Stimulated activated CD8-positive, alpha-beta memory T cell treated with anti-CD3 and anti-CD28 coated beads, Interleukin-15, amount 100 ng/mL, for 4 hours (primary cell): ENCODE results near the gene ITPR1.

Experiments used
- DNase-seq, 2 donors: peaks; one replicate each; pipeline ENCODE4 v3.0.0-alpha.2; 2020; ENCODE audit warnings: low read depth in 2 of 2

Gene ITPR1

DNA sequence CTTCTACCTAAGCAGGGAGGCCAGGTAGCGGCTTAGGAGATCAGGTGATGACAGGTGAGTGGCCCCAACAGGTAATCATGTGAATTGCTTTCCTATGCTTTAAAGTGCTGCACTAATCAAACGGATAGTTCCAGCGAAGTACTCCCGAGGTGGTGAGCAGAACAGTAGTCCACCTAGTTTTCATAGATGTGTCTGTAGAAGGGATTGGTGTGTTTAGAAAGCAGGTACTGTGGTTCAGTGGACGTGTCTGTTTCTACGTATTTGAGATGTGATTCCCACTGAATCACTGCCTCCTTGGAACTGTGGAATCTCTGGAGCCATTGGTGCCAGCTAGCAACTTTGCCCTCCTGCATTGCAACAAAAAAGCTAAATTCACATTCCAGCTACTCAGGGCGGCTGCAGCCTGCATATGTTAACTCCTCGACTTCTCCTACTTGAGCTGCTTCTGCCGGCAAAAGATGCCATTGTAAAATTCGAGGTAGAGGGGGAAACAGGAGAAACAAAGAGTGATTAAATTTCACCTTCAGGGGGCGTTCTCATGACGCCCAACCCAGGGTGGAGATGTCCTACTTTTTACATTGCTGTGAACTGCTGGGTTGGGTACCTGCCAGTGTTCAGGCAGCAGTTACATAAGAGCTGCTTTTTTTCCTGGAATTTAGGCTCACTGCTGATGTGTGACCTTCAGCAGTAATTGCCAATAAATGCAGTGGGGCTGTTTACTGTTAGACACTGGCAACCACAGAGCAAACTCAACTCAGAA lies 227.3 kb downstream of the ITPR1 start:
- DNase-seq, result no peak

DNA sequence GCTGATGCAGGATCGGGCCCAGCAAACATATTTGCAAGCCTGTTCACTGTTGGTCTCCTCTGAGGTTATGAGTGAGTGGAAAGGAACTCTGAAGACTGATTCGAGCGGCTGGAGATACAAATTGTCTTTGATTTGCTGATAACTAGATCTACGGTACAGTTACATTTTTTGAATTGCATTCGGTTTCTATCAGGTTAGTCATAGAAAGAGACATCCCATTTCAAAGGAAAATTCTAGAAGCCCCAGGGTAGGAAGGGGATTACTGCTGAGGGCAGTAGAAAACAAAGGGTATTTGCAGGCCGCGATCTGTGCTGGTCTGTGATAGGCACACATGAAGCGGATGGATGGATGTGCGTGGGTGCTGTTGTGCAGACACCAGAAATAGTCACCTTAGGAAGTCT lies 228.4 kb downstream of the ITPR1 start:
- DNase-seq, result no peak

DNA sequence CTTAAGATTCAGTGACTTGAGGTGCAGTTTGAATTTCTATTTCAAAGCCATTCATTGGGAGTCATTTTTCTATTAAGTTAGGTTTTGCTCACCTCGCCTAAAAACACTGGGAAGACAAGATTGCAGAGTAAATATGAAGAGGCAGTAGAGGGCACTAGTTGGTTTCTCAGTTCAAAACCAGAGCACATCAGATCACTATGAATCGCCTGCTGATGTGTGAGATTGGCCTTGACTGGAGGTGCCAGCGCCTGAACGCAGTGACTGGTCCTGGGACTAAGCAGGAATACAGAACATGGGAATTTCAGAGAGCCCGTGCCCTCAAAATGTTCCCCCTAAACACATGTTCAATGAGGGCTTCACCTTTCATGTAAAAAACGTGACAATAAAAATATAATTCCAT lies 229.0 kb downstream of the ITPR1 start:
- no peak for DNase-seq

DNA sequence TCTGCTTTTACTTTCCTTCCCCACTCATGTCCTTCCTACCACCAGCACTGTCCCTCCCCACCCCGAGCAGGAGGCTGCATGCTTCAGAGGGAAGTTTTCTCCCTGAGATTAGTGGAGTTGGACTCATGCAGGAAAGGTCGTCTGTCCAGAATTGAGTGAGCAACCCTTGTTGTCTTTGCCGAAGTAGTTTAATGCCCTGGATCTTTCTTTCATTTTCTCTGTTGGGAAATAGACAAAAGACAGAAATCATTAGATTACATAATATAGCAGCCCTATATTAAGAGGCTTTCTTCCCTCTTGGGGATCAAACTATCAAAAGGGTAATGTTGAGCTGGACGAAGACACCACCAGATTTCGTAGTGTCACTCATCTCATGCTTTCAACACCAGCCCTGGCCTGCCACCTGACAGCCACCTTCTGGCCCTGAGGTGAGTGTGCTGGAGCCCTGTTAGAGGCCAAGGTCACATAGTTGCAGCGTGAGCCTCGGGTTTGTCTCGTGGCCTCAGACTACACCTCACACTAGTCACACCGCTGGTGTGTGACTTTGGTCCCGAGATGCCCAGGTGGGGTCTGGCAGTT lies 231.0 kb downstream of the ITPR1 start:
- no peak for DNase-seq

DNA sequence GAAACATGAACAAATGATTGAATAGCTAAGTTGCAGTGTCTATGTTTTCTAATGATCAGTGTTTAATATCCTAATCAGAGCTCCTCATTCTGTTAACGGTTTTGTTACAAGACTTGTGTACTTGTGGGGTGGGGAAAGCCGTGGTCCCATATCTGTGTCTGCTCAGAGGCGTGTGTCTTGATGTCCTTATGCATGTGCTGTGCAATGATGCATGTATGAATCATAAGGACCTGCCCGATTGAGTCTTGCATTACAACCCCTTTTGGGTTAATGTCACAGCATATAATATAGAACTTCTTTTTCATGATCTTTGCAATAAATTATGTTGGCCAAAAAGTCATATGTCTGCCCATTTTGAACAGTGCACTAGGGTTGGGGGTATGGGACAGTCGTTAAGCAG lies 233.4 kb downstream of the ITPR1 start:
- no peak for DNase-seq

DNA sequence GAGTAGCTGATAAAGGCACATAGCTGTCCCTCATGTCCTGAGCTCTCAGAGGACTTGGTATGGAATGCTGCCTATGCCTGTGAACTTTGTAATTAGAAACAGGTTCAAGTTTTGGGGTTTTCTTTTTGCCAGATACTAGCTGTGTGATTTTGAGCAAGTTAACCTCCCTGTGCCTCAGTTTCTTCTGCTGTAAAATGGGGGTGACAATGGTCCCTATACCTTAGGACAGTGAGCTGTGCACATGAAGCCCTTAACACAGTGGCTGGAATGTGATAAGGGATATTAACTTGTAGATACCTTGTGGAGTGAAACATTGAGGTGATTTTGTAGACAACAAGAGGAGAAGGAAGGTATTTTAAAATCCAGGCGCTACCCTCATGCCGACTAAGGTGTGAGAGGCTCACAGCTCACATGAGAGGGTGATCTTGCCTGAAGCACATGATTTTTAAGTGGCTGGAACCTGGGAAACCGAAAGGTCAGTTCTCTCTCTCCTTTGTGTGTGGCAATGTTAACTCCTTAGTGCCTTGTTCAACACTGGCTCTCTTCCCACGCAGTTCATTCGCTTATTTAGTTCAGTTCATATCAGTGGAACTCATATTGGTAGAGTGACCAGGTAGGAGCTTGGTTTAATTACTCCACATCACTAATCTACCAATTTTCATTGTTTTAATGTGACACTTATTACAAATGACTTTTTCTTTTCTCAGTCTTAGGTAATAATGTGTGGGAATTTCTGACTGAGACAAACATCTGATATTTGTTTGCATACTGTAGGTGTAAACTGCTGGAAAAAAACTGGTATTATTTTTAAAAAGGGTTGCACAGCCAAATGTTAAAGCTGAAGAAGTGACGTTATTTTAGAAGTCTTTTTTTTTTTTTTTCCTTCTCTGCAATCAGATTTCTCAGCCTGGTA lies 236.2 kb downstream of the ITPR1 start:
- DNase-seq, result no peak

DNA sequence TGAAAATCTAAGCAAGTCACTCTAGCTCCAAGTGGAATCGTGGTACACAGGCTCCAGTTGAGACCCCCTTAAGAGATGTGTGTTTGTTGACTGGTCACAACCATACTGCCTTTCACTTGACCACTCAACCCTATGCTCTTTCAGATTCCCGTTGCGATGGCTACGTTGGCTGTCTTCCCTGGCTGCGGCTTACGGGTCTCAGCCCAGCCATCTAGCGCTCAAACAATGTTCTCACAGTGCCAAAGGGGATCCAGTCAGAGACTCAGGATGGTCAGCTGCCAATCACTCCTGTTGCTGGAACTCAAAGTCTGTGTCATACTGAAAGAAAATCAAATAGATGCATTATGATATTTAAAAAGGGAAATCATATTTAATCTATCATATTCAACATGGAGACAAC lies 237.6 kb downstream of the ITPR1 start:
- DNase-seq, result no peak

DNA sequence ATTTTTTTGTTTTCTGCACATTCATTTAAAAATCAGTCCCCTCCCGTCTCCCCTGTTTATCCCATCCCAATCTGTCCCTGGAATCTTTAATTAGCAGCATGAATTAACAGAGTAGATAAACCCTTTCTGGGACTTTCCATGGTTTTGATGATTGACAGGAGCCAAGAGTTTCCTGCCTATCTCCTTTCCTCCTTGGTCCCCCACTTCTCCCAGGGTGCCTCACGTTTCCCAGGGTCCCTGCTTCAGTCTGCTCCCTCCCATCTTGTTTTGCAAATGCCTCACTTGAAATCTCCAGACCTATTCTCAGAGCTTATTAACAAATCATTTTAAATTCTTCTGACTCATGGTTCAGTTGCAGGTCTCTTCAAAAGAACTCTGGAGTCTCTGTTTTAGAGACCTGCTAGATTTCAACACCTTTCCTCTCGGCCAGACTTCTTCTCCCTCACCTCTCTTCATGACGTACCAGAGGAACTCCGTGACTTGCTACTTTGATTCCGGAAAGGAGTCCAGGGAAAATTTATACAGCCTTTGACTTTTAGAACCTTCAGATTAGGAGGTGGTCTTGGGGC lies 238.5 kb downstream of the ITPR1 start:
- DNase-seq, result no peak

DNA sequence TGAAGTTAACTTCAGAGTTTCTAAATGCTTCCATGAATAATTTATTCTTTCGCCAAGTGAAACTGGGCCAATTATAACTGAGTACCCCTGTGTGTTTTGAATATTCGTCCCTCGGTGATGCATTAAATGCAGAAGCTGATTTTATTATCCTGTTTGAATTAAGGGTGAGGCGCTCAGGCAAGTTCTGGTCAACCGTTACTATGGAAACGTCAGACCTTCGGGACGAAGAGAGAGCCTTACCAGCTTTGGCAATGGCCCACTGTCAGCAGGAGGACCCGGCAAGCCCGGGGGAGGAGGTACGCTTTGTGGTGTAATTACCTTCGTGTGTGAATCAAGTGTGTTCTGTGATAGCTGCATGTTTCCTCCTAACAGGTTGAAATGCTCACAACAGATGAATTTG lies 239.8 kb downstream of the ITPR1 start:
- DNase-seq, result no peak

DNA sequence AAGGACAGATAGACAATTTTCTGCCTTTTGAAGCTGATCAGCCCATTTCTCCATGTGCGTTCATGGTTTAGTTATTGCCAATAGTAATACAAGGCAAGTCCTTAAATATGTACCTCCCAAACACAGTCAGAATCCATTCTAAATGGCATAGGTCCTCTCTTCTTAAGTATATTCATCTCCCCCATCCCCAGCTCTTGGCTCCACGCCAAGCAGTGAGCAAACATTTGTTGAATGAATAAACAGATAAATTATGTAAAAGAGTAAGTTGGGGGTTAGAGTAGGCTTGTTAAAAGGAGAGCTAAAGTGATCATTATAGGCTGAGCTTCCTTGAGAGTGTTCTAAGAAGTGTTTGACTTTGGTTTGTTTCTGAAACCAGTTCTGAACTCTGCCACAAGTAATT lies 241.3 kb downstream of the ITPR1 start:
- no peak for DNase-seq

DNA sequence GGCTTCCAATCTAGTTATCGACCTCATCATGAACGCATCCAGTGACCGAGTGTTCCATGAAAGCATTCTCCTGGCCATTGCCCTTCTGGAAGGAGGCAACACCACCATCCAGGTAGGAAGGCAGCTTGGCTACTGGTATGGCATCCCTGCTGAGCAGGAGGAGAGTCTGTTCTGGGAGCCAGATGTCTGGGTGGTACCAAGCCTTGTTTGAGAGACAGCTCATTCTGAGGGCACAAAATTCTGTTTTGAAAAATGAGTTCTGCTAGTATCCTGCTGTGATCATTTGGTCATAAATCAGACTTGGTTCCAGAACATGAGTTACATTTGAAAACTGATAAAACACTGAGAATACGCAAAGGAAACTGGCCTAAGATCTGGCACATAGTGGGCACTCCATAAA lies 242.1 kb downstream of the ITPR1 start:
- DNase-seq, result no peak

DNA sequence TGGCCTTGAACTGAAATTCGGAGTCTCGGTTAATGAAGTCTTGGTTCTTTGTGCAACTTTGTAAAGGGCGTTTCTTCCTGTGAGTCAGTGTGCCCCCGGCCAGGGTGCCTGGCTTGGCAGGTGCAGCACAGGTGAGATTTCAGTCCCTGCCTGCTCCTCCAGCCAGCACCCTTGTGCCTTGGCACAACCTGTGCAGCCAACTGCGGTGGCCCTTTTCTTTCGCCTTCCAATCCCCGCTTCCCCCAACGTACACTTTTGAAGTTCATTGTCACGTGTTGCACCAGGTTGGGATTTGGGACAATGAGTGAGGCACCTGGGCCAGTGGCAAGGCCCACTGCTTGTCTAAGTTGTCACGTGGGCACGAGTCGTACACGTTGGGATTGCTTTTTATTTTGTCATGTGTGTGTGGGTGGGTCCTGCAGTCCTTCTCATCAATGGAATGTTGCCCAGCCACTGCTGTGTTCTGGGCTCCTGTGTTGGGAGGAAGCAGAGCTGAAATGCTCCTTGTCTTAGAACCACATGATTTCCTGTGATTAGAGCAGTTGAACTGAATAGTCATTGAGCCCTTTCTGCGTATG lies 243.2 kb downstream of the ITPR1 start:
- no peak for DNase-seq

DNA sequence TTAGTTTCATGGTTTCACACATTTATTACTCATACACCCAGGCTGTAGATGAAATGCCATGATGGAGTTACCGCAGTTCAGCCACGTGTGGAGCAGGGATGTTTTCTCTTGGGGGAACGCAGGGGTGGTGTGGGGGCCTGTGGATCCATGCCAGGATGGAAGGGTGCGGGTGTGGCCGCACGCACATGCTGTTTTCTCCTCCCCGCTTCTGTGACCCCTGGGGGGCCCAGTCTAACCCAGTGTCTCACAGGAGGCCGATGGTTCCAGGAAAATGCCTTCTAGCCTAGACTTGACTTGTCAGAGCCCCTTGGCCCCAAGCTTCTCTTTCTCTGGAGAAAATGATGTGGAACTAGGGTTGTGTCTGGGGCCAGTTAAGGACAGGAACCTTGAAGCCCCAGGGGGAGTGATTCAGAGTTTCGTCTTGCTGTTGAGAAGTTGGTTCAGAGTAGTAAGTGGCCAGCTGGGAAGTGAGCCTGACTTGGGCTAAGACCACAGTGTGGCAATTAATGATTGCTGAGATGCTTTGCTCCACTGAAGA lies 245.7 kb downstream of the ITPR1 start:
- DNase-seq, result no peak

DNA sequence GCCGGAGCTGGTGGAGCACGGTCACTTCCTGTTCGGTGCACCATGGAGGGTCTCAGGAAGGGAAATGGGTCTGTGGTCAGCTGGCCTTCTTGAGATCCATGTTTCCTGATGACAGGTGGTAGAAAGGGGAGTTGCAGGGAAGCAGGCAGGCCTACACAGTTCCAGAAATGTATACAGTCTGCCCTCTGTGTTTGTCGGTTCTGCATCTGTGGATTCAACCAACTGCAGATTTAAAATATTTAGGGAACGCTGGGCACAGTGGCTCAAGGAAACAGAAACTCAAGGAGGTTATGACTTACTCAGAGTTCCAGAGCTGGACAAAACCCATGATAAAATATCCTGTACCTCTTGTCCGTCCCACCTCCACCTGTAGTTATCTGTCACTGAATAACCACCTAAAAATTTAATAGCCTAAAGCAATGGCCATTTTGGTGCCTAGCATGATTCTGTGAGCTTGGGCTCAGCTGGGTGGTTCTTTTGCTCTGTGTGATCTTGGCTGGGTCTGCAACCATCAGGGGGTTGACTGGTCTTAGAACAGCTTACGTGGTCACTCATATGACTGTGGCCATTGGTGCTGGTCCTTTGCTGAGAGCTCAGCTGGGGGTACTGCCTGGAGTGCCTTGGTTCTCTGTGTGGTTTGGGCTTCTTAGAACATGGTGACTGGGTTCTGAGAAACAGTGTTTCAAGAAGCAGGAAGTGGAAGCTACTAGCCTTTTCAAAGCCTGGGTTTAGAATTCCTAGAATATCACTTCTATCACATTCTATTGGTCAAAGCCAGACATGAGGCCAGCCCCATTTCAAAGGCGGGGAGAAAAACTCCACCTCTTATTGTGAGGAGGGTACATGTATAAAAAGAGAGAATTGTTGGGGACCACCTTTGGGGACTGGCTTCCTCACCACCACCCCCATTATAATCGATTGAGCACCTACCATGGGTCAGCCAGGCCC lies 246.4 kb downstream of the ITPR1 start:
- no peak for DNase-seq

DNA sequence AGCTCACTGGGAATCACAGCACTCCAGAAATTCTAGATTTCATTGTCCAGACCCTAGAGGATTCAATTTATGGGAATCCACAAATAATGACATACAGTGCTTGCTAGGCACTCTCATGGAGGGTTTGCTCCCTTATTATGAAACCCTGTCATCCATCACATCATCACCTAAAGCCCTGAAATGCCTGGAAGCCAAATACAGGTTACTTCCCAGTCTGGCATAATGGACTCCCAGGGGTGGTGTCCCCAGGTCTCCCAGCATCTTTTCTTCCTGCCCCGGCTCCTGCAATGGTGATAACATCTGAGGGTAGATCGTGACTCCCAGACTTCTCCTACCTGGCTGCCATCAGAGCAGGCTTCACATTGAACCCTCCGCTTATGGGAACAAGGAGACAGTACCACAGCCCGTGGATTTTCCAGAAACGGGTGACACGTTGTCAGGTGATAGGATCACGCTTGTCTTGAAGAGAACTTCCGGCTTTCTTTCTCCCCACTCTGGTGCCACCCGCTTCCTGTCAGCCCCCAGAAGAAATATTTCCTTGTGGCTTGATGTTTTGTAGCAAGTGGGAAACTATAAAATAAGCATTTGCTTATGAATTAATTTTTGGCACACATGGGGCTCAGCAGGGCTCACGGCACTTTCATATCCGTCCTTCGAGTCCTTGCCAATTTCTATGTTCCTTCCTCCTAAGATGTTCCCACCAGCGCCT lies 247.4 kb downstream of the ITPR1 start:
- no peak for DNase-seq

DNA sequence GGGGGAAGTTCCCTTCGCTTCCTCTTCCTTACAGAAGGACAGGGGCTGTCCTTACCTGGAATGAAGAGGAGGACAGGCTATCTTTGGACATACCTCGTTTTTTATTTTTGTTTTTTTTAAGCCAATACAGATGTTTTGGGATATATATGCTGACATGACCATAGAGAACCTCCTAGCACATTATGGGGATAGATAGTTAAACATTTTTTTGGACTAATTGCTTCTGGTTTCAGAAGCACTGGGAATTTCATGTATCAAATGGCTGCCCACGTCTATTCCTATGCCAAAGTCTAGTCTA lies 247.9 kb downstream of the ITPR1 start:
- no peak for DNase-seq

DNA sequence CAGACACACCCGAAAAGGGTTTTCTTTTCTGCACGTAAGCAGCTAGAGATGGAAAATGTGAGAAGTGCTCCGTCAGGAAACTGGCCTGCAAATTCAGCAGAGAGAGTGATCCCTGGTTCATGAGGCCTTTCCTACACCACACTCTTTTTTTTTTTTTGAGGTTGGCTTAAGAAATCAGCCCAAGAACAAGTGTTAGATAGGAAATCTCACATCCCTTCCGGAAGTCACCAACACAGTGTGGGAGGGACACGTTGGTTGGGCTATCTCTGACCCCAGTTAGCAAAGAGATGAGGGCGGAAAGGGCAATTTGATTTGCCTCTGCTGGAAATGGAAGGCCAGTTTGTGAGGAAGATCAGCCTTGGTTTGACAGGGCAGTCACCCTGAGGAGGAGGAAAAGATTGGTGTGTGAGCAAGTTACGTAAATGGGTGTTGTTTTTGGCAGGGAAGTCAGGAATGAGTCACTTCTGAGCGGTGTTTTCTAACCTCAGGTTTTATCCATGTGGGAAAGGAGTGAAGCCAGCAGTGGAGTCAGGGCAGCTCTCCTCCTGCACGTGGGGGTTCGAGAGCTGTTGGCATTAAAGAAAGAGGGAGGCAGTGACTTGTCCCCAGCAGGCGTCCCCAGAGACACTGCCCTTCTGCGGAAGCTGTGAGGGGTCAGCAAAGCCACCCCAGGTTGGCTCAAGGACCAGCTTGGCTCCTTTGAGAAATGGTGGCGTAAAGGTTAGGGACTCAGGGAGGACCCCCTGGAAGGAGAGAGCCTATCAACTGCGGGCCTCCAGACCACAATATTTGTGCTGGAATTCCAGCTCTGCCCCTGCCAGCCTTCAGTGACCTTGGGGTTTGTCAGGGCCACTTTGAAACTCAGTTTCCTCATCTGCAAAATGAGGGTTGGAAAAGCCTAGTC lies 248.5 kb downstream of the ITPR1 start:
- no peak for DNase-seq

DNA sequence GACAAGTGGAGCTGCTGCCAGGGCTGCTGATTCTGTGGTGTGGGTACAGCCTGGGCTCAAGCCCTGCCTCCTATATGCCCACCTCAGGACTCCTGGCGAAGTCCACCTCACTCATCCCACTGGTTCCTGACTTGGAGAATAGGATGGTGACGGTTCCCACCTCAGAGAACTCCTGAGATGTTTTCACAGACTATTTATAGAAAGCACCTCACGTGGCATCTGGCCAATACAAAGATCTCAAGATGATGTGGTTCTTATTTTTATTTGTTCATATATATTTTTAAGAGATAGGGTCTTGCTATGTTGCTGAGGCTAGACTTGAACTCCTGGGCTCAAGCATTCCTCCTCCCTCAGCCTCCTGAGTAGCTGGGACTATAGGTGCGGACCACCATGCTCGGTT lies 249.2 kb downstream of the ITPR1 start:
- no peak for DNase-seq

DNA sequence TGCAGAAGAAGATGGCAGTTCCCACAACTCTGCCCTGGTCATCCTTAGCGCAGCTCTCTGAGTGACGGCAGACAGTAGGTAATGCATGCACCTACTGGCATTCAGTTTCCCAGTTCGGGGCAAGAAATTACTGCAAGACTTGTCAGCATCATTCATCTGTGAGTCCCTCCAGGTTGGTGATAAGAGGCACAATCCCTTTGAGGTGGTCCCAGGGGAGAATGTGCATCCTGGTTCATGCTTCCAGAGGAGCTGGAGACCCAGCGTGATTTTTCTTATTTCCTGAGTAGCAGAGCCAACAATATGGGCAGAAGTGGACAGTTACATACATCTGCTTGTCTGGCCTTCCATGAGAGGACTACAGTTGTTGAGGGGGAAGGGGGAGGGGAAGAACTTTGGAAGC lies 250.2 kb downstream of the ITPR1 start:
- DNase-seq, result no peak
